ENCODE measurements around the gene CEP170.
A peak's percentile ranks its signal among the peaks of the same experiment; 100 is the strongest.

The CEP170 gene

DNA sequence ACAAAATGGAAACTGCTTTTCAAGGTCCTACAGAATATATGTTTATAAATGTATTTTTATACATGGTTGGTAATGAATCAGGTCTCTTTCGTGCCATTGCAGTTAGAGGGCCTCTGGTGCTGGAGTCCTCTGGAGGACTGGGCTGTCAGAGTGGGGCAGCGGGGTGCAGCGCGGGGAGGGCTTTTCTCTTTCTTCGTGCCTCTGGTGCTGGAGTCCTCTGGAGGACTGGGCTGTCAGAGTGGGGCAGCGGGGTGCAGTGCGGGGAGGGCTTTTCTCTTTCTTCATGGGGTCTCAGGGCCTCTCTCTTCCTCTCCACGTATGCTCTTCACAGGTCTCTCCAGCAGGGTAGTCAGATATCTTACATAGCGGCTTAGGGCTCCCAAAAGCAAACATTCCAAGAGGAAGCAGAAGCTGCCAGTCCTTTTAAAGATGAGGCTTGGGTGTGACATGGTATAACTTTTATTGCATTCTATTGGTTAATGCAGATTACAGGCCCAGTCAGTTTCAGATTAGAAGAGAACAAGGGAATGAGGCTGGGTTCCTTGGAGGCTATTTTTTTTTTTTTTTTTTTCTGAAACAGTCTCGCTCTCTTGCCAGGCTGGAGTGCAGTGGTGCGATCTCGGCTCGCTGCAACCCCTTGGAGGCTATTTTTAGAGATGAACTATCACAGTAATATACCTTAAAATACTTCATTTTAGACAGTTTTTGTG, 13.8 kb upstream of the CEP170 start:
- peak in 2 of 56 donors; percentile 7 to 26 for DNase-seq

DNA sequence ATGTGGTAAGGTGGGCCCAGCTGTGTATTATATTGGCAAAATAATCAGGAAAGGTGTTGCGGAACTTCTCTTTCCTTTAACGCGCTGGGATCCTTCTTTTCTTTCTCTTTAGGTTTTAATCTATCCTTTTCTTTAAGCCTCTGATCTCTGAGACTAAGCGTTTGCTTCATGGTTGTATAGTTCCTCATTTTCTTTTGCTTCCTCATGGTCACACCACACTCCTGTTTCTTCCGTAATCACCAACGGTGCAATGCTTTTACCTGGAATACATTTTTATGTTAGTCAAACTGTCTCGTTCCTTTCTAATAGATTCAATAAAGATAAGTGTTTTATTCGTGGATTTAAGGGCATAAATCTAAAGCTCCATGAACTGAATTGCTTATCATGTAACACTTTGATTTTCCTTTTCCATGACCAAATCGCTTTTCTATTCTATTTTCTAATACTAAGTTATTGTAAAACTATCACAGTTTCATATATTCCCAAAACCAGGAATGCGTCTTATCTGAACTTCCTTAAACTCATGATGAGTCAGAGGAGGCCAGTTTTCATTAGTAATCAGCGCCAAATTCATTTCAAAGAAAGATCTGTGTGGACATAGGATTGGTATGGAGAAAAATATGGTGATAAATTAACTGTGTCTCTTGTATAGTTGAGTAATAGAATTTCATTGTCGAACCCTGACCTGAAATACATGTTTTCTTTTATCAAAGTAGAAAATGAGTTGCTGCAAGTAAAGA, 13.0 kb upstream of the CEP170 start:
- no peak for DNase-seq

DNA sequence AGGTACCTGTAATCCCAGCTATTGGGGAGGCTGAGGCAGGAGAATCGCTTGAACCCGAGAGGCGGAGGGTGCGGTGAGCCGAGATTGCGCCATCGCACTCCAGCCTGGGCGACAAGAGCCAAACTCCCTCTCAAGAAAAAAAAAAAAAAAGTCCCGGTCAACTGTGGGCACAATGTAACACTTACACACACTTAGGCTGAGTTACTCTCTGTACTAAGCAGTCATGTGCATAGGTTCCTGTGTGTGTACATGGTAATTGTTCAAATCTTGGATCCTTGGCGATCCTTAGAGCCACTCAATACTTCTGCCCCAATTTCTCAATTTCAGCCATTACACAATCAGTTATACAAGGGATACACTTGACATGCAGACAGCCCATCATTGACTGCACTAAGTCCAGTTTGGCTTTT, 12.4 kb upstream of the CEP170 start:
- DNase-seq: no peak

GRCh38 chr1:243266231-243266630, 11.2 kb upstream of the CEP170 start:
- no peak for DNase-seq

- DNase-seq: no peak
These were observed 9.6 kb upstream of the CEP170 start for GRCh38 chr1:243264717-243265116.

- no peak for DNase-seq
These were observed 6.3 kb upstream of the CEP170 start for GRCh38 chr1:243261390-243261789.

DNA sequence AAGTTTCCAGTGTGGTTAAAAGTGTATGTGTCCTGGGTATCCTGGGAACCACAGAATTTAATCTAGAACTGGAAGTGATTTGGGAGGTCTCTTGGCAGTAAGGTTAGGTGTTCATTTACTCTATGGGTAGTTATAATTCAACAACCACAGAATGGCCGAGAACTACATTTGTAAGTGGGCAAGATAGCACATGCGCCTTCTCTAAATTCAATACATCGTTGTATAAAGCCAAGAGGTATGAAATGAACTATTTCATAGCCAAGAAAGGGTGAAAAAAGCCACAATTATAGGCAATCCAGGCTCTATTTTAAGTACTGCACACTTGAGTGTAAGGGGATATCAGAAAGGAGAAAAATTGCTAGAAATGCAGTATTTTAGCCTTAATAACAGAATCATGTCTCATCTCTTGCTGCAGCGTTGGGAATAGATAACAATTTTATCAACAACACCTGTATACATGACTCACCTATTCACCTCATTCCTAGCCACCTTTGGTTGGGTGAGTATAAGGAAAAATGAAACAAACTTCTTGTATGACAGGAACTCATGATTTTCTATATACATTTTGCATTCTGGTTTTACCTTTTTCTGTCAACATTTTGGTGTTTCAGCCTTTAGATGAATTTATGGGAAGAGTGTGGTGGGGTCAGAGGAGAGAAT, 5.3 kb upstream of the CEP170 start:
- no peak for DNase-seq

- no peak for DNase-seq
These were observed 3.6 kb upstream of the CEP170 start for GRCh38 chr1:243258731-243259130.

DNA sequence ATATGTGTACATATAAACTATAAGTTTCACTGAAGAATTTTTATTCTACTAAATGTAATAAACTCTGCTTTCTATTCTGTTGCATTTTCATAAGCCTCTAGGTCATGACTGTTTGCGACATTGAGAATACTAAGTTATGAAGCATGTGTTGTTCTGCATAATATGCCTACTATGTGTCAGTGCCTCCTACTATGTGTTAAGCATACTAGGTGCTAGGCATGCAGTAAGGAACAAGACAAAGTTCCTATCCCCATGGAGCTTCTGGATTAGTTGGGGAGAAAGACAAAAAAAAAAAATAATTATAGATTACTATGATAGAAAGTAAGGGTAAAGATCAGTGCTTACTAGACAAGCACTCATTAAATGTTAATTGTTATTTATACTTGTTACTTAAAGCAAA, 2.1 kb upstream of the CEP170 start:
- no peak for DNase-seq

GRCh38 chr1:243256590-243256989, 1.5 kb upstream of the CEP170 start:
- DNase-seq: no peak

DNA sequence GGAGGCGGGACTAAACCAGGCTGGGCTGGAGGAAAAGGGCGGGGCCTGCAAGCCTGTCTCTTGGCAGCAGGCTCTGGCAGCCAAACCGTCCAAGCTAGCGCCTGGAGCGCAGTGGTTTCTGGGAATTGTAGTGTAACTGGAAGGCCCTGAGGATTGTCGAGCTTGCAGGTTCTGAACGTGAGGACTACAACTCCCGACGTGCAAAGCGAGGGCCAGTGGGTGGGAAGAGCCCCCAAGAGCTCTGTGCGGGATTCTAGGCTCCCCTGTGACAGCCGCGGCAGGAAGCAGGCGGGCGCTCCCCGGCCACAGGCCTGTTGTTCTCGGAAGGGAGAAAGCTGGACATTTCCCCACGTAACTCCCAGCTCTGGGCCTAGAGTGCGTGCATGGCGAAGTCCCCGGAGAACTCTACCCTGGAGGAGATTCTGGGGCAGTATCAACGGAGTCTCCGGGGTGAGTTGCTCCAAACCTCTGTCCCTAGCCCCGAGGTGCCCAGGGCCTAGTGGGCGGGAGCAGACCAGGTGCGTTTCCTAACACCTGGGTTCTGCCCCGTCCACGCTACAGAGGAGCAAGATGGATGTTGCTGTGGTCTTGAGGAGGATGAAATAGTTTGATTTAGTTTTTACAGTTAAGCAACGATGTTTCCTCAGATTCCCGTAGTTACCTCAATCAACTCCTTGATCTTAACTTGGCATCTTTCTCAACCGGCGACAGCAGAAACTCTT, 871 bp upstream of the CEP170 start, which contains the start of gene SDCCAG8:
TSS of gene SDCCAG8 (plus strand) at position 251 of the 722 bp plus-strand sequence. CDS start at position 384, 133 bp downstream.
- DNase-seq: peak; percentile 78 to 100 (median 98)

DNA sequence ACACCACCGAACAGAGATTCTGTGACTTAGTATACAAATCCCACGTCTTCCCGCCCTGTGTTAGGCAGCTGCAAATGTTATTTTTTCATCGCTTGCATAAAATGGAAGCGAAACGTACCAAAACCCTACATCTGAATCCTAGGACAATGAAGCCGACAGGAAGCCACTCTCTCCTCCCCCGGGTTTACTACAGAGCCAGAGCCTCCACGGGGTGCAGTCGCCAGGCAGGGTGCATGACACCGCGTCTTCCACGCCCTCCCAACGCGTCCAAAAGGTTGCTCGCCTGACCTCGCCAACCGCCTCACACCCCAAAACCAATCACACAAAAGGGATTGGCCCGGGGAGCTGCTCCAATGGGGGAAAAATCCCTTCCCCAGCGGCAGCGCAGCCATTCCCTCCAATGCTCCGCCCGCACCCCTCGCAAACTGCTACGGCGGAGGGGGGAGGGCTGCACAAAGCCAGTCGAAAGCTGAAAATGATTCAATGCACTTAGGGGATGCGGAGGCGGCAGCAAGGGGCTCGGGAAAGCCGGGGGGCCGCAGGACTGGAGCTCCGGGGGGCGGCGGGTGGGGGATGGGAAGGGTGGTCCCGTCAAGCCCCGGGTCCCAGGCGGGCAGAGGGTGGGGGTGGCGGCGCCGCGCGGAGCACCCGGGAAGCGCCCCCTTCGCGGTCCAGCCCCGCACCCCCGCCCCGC, 701 bp downstream of the CEP170 start:
- peak in 54 of 56 donors; percentile 10 to 84 (median 64) for DNase-seq

DNA sequence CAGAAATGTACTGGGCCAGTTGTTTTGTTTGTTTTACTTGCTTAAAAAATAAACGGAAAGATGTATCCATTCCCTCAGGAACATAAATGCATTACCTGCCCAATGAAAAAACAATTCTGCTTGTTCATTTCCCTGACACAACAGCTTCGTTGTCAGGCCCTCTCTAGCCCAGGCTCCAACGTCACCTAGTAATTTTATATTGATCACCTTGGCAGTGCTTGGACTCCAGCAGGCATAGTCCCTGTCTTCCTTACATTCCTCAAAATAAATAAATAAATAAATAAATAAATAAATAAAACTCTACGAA, 1.2 kb downstream of the CEP170 start:
- DNase-seq: peak in 4 of 56 donors; percentile 6 to 59 (median 32)

DNA sequence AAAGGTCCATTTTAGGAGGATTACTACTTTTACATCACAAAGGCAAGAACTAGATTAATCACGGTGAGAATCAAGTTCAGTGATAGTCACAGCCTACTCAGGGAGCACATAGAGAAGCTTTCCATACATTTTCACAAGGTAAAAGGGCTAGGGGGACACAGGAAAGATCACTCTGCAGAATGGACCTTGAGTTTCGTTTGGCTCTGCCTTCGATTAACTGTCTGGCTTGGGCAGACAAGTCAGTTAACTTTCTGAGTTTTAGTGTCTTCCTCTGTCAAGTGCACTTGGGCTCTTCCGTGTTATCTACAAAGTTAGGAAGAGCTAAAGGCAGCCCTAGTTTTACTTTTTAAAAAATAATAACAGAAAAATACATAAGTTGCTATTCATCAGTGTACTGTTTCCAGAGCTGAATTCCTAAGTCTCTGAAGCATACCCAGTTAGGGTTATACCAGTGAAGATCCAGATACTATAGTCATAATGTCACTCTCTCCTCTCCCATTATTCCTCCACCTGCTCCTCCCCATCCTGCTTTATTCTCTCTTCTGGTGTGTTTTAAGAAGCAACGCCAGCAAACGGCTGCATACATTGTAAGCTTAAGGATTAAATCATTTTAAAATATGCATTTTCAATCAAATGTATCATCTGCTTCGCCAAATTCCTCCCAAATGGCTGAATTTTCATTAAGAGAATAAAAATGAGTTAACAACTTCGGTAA, 1.7 kb downstream of the CEP170 start:
- DNase-seq: no peak

GRCh38 chr1:243251539-243251938, 3.5 kb downstream of the CEP170 start:
- DNase-seq: no peak

DNA sequence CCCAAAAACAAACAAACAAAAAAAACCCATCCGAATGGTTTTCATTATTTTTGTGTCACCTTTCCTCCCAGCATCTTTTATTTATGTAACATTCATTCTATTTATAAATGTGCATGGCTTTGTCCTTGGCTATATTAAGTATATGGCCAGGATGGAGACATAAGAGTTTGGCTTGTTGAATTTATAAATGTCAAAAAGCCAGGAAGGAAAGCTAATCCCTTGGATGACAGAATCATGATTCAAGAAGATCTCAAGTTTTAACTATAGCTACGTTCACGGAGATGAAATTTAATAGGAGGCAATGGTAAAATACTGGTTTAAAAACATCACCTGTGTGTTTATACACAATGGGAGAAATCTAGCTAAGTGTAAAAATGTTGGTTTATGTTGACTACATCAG, 5.0 kb downstream of the CEP170 start:
- DNase-seq: no peak

DNA sequence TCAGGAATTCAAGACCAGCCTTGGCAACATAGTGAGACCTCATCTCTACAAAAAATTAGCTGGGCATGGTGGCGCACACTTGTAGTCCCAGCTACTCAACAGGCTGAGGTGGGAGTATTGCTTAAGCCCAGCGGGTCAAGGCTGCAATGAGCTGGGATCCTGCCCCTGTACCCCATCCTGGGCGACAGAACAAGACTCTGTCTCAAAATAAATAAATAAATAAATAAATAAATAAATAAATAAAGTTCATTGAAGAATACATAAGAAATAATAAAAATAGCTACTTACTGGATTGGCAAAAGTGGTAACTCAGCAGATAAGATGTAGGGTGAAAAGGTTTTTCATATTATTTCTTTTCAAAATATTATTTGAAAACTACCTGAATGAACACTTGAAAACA, 5.9 kb downstream of the CEP170 start:
- no peak for DNase-seq

- no peak for DNase-seq
These were observed 7.2 kb downstream of the CEP170 start for GRCh38 chr1:243247901-243248300.

GRCh38 chr1:243246916-243247315, 8.2 kb downstream of the CEP170 start:
- DNase-seq: no peak

- DNase-seq: no peak
These were observed 10.6 kb downstream of the CEP170 start for GRCh38 chr1:243244432-243244841.
